CD4-positive, alpha-beta T cell treated with Interleukin-12 subunit alpha and Interleukin-12 subunit beta, for 1 hour (primary cell): ENCODE results near the gene FAHD2A.
"Not testable (repeated sequence)": the region's sequence is repeated elsewhere in the genome, so short reads cannot be mapped to it uniquely, and the experiment has no call there.

Source experiments
- DNase-seq: peaks from one replicate; pipeline ENCODE4 v3.0.0-alpha.2; 2020

The FAHD2A gene

DNA sequence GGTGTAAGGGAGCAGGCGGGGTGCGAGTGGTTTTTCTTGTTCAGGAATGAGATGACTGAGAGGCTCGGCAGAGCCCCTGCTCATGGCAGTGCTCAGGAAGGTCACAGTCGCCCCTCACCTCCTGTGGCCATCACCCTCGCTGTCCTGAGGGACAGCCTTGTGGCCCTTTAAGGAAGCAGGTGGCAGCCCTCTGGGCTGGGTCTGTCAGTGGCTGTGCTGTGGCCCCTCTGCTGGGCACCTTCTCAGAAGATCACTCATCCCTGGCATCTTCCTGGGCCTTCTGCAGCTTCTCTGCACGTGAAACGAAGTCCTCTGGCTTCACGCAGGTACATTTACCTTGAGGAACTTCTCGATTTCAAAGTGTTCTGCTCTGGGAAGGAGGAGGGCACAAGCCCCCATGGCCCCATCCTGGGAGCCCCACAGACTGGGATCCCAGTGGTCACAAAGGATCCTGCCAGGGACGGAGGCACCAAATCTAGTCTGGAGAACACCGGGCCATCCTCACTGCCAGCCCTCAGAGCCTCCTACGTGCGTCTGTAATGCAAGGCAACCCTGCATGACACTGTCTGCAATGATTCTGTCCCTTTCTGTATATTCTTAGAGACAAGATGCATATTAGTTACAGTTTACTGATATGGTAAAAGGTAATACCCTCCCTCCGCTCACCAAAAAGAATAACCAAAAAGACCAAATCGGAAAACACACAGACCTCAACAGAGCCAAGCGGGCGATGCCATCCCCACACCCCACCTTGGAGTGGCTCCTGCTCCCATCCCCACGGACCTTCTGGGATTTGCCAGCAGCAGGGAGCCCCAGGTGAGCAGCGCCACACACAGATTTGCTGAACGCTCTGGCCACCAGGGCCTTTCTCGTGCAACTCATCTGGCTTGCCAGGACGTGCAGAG lies 25.9 kb upstream of the FAHD2A start:
- no peak for DNase-seq

DNA sequence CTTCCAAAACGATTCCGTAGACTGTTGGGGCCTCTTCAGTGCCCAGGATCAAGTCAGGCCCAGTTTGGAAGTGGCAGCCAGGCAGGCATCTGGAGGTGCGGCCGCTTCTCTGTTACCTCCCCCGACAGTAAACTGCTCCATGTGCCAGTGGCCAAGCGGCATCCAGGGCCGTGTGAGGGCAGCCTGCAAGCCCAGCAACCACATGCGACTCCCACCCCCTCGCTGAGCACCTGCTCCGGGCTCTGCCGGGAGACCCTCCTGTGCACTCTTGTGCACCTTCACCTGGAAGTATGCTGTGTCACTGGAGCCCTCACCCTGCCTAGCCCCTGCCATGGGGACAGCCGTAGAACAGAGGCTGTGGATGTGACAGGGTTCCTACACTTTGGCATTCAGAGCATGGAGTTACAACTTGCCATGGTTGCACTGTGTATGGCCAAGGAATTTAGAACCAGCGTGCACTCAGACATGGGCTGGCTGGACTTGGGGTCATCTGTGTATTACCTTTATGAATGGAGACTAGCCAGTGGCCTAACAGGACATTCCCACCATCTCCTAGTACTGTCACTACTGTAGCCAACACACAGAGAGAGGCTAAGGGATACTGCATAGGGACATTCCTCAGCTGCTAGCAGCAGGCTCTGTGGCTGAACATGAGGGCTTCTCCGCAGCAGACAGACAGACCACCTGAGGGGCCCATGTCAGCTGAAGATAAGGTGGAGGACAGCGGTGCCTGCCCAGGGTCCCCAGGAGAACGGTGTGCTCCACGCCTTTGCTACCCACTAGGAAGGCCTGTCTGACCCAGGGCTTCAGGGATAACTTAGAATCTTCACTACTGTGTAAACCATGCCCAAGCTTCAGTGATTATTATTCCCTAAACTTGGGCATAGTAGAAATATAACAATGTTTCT lies 25.0 kb upstream of the FAHD2A start:
- DNase-seq: no peak

DNA sequence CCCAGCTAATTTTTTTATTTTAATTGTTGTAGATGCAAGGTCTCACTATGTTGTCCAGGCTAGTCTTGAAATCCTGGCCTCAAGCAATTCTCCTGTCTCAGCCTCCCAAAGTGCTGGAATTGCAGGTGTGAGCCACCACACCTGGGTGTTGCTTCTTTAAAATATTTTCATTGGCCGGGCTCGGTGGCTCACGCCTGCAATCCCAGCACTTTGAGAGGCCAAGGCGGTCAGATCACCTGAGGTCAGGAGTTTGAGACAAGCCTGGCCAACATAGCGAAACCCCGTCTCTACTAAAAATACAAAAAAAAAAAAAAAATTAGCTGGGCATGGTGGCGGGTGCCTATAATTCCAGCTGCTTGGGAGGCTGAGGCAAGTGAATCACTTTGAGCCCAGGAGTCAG lies 24.2 kb upstream of the FAHD2A start:
- DNase-seq: not testable (repeated sequence)

DNA sequence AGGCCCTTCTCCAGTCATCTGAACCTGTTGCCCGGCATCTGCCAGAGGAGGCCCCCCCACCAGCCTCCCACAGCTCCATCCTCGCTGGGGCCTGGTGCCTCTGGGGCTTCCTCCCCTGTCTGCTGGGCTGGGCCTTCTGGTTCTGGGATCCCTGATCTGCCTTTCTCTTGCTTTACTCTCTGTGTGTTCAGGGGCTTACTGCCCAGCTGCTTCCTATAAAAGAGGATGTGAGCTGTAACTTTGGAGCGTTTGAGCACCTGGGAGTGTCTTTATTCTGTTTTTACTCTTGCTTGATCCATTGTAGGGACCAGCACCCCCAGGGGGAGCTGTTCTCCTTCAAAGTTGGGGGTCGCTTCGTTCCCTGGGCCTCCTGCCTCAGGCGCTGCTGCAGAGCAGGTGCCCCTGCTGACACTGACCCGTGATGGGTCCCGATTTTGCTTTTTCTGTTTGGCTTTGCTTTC lies 23.1 kb upstream of the FAHD2A start:
- no peak for DNase-seq

DNA sequence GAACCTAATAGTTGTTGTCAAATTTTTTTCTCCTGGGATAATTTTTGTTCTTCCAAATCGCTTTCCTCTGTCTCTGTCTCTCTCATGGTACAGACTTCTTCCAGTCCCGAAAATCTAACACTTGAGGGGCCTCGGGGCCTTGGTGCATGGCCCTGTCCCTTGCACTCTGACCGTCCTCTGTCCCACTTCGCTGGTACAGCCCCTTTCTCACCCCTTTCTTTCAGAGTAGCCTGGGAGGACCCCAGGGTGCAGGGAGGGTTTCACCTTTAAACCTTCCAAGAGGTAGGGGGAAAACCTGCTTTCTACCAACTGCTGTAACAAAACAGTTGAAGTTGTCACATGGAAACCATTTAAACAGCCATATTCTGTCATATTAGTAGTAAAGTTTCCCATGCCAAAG lies 22.2 kb upstream of the FAHD2A start:
- DNase-seq: no peak

DNA sequence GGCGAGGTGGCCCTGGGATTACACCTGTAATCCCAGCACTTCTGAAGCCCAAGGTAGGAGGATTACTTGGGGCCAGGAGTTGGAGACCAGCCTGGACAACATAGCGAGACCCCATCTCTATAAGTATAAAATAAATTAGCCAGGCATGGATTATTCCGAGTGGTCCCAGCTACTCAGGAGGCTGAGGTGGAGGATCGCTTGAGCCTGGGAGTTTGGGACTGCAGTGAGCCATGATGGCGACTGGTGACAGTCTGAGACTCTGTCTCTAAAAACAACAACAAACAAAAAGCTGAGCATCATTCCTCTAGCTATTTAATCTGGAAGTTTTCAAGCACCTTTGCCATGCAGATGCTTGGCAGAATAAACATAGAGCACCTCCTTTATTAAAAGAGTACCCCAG lies 21.8 kb upstream of the FAHD2A start:
- DNase-seq: no peak

DNA sequence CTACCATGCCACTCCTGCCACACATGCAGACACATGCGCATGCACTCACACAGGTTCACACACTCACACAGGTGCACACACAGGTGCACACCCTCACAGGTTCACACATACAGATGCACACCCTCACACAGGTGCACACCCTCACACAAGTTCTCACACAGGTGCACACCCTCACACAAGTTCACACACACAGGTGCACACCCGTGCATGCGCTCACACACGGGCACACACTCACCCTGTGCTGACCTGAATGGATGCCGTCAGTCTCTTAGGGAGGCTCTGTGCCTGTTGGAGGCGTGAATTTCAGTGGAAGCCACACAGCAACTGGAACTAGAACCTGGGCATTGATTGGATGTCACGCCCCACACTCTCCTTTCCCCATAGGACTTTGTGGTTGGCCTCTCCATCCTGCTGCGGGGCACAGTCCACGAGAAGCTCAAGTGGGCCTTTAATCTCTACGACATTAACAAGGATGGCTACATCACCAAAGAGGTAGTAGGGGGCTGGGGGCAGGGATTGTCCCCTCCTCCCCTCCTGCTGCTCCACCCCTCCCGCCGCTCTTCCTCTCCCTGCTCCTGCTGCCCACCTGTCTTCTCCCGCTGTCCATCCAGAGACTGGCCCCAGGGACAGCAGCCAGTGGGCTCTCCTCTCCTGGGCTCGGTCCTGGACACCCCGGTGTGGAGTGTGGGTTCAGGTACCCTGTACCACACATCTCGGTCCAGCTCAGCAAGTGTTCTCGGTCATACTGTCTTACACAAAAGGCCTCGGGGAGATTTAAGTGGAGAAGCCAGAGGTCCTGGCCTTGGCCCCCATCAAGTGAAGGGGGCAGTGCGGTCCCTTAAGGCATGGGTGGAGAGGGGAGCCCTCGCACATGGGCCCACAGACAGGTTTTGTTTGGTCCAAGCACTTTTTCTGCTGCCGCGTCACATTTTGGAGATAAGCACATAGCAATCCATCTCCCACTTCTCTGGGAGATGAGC lies 21.0 kb upstream of the FAHD2A start:
- DNase-seq: no peak

DNA sequence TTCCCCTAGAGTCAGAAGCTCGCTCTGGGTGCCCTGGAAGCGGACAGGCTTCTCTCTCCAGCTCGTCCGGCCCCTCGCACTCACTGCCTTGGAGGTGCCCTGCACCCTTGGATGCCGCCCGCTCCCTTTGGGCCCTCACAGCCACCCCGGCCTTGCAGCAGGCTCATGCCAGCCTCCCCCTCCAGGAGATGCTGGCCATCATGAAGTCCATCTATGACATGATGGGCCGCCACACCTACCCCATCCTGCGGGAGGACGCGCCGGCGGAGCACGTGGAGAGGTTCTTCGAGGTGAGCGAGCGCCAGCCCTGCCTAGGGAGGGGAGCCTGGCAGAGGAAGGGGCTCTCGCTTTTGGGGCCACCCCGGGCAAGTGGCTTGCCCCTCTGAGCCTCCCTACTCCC lies 20.3 kb upstream of the FAHD2A start:
- DNase-seq: no peak

DNA sequence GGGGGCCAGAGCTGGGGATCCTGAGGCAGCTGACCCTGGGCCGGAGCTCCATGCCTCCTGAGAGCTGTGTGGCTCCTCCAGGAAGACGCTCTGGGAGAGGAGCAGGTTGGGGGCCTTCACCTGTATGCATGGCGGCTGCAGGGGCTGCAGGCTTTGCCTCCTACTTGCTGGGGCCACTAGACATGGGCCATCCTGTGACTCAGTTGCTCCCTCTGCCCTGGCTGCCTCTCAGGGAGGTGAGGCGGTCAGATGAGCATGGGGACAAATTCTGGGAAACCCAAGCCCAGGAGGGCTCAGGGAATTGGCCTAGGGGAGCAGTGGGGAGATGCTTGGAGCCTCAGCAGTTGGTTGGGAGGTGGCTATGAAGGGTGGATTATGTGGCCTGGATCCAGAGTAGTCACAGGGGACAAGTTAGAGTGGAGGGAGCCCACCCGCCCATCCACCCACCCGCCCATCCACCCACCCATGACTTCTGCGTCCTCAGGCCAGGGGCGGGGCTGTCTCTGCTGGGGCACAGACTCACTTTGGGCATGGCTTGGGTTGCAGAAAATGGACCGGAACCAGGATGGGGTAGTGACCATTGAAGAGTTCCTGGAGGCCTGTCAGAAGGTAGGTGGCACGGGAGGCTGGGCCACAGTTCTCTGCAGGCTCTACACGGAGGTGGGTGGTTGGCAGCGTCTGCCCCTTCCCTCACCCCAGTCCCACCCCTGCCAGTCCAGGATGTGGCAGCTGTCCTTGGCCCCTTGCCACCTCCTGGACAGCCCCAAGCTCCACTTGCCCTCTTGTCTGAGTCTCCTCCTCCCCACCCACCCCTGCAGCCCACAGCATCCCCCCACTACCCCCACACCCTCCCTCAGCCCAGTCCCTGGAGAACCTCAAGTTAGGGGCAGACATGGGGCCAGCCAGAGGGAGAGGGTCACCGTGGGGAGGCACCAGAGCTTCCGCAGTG lies 19.5 kb upstream of the FAHD2A start:
- no peak for DNase-seq

DNA sequence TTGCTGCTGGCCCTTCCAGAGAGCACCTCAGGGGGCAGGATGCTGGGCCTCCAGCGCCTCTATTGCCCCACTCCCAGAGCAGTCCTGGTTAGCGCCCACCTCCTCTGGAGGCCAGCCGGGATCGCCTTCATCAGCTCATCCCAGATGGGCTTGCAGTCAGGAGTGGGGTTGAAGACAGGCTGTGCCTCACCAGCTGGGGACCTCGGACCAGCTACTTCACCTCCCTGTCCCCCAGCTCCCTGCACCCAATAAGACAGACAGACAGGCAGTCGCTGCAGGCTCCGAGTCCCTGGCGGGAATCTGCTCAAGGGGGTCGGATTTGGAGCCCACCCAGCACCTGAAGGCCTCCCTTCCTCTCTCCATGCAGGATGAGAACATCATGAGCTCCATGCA lies 18.9 kb upstream of the FAHD2A start:
- DNase-seq: no peak

DNA sequence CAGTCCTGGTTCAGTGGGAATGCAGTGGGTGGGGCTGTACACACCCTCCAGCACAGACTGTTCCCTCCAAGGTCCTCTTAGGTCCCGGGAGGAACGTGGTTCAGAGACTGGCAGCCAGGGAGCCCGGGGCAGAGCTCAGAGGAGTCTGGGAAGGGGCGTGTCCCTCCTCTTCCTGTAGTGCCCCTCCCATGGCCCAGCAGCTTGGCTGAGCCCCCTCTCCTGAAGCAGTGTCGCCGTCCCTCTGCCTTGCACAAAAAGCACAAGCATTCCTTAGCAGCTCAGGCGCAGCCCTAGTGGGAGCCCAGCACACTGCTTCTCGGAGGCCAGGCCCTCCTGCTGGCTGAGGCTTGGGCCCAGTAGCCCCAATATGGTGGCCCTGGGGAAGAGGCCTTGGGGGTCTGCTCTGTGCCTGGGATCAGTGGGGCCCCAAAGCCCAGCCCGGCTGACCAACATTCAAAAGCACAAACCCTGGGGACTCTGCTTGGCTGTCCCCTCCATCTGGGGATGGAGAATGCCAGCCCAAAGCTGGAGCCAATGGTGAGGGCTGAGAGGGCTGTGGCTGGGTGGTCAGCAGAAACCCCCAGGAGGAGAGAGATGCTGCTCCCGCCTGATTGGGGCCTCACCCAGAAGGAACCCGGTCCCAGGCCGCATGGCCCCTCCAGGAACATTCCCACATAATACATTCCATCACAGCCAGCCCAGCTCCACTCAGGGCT lies 17.5 kb upstream of the FAHD2A start:
- no peak for DNase-seq

DNA sequence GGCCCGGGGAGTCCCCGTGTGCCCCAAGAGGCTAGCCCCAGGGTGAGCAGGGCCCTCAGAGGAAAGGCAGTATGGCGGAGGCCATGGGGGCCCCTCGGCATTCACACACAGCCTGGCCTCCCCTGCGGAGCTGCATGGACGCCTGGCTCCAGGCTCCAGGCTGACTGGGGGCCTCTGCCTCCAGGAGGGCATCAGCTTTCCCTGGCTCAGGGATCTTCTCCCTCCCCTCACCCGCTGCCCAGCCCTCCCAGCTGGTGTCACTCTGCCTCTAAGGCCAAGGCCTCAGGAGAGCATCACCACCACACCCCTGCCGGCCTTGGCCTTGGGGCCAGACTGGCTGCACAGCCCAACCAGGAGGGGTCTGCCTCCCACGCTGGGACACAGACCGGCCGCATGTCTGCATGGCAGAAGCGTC lies 16.9 kb upstream of the FAHD2A start:
- no peak for DNase-seq

DNA sequence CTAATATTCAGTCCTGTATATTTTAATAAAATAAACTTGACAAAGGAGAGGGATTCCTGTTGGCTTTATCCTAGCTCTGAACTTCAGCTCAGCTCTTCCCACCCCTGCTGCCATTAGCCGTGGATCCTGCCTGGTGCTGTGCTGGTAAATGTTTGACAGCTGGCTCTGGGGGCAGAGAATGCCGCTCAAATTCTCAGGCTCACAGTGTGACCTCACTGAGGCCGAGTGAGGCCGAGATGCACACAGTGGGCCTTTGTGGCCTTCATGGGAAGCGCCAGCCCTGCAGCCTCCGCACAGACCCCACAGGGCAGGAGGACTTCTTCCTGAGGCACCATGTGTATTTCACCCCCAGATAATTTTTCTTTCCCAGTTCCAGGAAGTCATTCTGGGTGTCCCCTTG lies 16.5 kb upstream of the FAHD2A start:
- no peak for DNase-seq

DNA sequence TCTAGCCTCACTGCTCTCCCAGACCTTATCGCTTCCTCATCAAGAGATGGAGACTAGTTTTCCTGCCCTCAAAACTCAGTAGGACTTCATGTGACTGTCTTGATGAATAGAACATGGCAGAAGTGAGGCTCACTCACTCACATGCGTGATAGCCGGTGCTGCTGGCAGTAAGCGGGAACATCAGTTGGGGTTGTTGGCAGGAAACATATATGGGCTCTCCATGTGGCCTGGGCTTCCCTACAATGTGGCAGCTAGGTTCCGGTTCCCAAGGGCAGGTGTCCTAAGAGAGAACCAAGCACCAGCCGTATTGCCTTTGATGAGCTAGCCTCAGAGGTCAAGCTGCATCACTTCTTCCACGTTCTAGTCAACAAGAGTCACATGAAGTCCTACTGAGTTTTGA lies 15.2 kb upstream of the FAHD2A start:
- DNase-seq: no peak

DNA sequence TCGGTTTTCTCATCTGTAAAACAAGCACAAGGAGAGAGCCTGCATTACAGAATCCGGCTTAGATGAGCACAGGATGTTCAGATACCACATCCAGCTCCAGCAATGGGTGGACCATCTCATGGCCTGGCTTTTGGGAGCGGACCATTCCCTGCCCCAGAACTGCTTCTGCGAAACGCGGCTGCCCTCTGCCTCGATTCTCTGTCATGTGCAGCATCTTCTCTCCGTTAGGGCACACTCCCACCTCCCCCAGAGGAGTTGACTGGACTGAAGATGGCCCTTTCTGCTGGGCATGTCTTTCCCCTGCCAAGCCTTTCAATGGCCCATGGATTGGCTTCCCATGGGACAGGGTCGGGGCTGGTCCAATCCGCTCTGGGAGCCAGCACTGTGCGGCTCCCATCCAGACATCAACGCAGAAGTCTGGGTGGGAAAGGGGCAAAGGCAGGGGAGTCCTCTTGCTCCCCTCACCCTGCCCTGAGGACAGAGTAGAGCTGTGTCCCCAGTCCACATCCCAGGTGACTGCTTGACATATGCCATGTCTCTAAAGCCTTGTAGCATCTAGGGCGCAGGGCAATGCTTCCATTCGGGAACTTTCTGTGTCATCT lies 14.3 kb upstream of the FAHD2A start:
- no peak for DNase-seq

DNA sequence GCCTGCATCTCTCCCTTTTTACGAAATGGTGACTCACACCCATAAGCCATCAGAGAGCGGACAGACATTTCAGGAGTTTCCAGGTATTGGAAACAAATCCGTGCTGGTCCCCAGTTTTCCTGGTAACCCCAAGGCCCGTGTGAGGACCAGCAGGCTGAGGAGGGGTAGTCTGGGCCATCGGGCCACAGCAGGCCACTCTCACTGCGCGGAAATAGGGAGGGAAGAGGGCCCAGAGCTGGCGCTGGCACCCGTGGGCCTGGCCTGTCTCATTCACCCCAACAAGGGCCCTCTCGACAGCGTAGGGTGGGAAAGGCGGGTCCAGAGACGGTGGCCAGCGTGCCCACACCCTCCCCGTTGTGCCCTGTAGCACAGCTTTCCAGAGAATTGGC lies 13.7 kb upstream of the FAHD2A start:
- DNase-seq: no peak

DNA sequence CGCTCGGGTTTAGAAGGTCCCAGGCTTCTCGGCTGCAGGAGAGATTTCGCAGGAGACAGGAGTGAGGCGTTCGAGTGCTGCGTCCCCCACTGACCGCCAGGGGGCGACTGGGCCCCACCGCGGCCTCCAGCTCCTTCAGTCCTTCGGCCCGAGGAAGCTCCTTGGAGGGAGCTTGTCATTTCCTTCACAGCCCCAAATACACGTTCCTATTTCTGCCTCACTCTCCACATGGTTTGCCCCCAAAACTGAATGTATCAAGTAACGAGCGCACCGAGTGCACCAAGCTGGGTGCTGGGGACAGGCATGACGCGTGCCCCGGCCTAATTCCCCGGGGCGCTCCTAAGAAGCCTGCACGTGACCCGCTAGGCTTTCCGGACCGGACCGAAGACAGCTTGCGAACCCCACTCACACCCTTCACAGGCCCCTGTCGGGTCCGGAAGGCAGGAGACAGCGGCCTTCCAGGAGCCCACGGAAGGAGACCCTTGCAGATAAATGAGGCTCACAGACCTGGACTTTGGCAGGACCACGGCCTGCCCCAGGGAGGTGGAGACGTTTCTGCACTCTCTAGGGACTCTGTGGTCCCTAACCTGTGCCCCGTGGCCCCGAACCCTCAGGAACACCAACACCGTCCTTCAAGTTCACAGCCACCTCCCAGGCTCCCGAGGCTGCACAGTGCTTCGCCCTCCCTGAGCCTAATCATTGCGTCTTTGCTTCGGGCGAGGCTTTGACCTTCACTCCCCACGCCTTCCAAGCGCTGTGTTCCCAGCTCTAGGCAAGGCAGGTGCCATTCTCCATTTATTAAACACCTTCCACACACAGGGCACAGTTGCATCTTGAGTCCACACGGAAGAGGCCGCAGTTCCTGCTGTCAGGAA lies 13.0 kb upstream of the FAHD2A start:
- DNase-seq: peak; percentile 30

DNA sequence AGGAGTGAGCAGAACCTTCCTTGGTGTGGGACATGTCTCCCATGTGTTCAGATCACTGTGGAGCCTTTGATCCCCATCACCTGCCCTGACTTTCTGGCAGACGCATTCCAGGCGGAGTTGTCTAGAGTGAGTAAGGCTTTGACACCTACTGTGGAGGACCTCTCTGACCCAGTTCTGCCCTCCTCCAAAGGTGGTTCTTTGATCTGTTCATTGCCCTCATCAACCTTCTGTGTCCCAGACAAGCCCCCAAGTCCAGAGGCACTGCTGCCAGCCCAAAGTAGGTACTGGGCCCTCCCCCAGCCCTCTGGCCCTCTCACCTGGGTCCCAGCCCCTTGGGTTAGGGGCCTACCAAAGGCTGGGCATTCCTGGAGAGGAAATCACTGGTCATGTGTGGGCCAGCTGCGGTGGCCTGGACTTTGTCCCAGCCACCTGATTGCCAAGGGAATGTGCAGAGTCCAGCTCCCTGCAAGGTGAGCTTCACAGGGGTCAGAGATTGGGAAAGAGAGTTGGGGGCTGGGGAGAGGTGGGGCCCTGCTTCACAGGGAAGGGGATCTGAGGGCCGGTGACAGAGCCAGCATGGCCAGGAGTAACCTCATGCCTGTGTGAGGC lies 12.1 kb upstream of the FAHD2A start:
- no peak for DNase-seq

DNA sequence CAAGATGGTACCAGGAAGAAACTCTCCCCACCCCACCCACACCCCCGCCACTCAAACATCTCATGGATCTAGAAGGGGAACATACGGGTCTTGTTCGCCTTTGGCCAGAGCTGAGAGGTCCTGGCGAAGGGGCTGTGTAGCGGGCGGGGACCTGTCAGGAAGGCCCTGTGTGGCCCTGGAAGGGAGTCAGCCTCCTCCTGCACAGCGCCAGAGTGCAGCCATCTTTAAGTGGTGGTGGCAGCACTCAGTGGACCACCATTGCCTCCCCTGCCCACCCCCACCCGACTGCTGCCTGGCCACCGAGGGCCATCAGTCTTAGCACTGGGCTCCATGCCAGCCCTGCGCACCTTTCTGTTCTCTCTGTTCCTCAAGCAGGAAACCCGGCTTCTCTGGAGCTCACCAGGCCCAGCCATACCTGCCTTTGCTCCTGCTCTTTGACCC lies 11.6 kb upstream of the FAHD2A start:
- DNase-seq: no peak
